Fibroblast of lung (primary cell): ENCODE results near the gene ZNF655.

Source experiments
- EZH2 ChIP-seq: IDR thresholded peaks from 2 replicates; pipeline ENCODE4 v1.5.1; 2012; ENCODE audit warnings: low read length, control low read depth, mild to moderate bottlenecking; ENCODE audit errors: missing control alignments
- TF ChIP-seq, protein P1 (sequence below), 2 donors: IDR thresholded peaks in 1 of 2; conservative IDR thresholded peaks in 1 of 2; 1 replicate in 1 of 2; 2 replicates in 1 of 2; pipeline ENCODE4 v1.5.1; 2011 to 2012; ENCODE audit warnings: low read length in 2 of 2, control low read depth in 1 of 2, inconsistent platforms in 1 of 2, low read depth in 1 of 2, mild to moderate bottlenecking in 1 of 2

DNA sequence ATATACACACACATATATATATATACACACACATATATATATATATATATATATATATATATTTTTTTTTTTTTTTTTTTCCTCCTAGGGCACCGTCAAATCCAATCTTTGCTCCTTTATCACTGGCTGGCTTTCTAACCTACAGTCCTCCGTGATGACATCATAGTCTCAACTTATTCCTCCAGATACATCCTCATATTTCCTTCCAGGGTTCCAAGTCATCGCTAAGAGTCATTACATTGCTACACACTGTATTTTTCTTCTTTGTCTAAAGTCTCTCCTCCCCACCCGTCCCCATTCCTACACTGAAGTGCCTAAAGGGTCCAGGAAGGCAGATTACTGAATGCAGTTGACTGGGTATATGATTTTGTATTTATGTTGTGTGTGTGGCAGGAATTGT, 5.4 kb upstream of the ZNF655 start:
- TF ChIP-seq, protein P1, sequence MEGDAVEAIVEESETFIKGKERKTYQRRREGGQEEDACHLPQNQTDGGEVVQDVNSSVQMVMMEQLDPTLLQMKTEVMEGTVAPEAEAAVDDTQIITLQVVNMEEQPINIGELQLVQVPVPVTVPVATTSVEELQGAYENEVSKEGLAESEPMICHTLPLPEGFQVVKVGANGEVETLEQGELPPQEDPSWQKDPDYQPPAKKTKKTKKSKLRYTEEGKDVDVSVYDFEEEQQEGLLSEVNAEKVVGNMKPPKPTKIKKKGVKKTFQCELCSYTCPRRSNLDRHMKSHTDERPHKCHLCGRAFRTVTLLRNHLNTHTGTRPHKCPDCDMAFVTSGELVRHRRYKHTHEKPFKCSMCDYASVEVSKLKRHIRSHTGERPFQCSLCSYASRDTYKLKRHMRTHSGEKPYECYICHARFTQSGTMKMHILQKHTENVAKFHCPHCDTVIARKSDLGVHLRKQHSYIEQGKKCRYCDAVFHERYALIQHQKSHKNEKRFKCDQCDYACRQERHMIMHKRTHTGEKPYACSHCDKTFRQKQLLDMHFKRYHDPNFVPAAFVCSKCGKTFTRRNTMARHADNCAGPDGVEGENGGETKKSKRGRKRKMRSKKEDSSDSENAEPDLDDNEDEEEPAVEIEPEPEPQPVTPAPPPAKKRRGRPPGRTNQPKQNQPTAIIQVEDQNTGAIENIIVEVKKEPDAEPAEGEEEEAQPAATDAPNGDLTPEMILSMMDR (conservative IDR thresholded peaks at IDR 0.05 in 1 of 2, IDR thresholded peaks at IDR 0.05 in 1 of 2; ENCODE audit: low read depth in 1 of 2, low read length in 2 of 2) = no peak
- no peak for TF ChIP-seq EZH2
